ENCODE measurements around the gene TGM5.
"Not testable (repeated sequence)": the region's sequence is repeated elsewhere in the genome, so short reads cannot be mapped to it uniquely, and the experiment has no call there.

TGM5 gene

GRCh38 chr15:43232289-43232874 is 34.3 kb downstream of the TGM5 start:
- DNase-seq (ENCODE audit: low read depth), result no peak
- H3K4me3 ChIP-seq (ENCODE audit: low read depth, low read length), result no peak overlapping the region
- TF ChIP-seq CTCF (IDR thresholded peaks at IDR 0.05; ENCODE audit: low read depth, low read length, missing control alignments), result no peak
- in situ Hi-C loops (cut with HindIII; ENCODE audit: low sequenced_read_pairs), result no loop called here

- in situ Hi-C loops (cut with HindIII; ENCODE audit: low sequenced_read_pairs), result no loop called here
- no peak for DNase-seq (ENCODE audit: low read depth)
- no peak overlapping the region for H3K4me3 ChIP-seq (ENCODE audit: low read depth, low read length)
- TF ChIP-seq CTCF (IDR thresholded peaks at IDR 0.05; ENCODE audit: low read depth, low read length, missing control alignments), result no peak
Observed at GRCh38 chr15:43230640-43231115, 36.0 kb downstream of the TGM5 start.

- TF ChIP-seq CTCF (IDR thresholded peaks at IDR 0.05; ENCODE audit: low read depth, low read length, missing control alignments), result no peak
- in situ Hi-C loops (cut with HindIII; ENCODE audit: low sequenced_read_pairs), result no loop called here
- DNase-seq (ENCODE audit: low read depth), result no peak
- no peak overlapping the region for H3K4me3 ChIP-seq (ENCODE audit: low read depth, low read length)
Observed at GRCh38 chr15:43229977-43230376, 36.8 kb downstream of the TGM5 start.

GRCh38 chr15:43226436-43227305 is 40.1 kb downstream of the TGM5 start:
- no peak overlapping the region for H3K4me3 ChIP-seq (ENCODE audit: low read depth, low read length)
- TF ChIP-seq CTCF (IDR thresholded peaks at IDR 0.05; ENCODE audit: low read depth, low read length, missing control alignments), result no peak
- DNase-seq (ENCODE audit: low read depth), result no peak
- in situ Hi-C loops (cut with HindIII; ENCODE audit: low sequenced_read_pairs), result no loop called here

- DNase-seq (ENCODE audit: low read depth); H3K4me3 ChIP-seq (ENCODE audit: low read depth, low read length); in situ Hi-C loops (cut with HindIII; ENCODE audit: low sequenced_read_pairs): not testable (repeated sequence)
Observed at GRCh38 chr15:43225950-43226255, 40.8 kb downstream of the TGM5 start.

- DNase-seq (ENCODE audit: low read depth), result peak; percentile 66
Observed at GRCh38 chr15:43225201-43225949, 41.4 kb downstream of the TGM5 start.

More at GRCh38 chr15:43225201-43225949, 41.4 kb downstream of the TGM5 start:
- no peak overlapping the region for H3K4me3 ChIP-seq (ENCODE audit: low read depth, low read length)
- peak; percentile 85 for TF ChIP-seq CTCF (IDR thresholded peaks at IDR 0.05; ENCODE audit: low read depth, low read length, missing control alignments)
- in situ Hi-C loops (cut with HindIII; ENCODE audit: low sequenced_read_pairs), result no loop called here
